Thymus (tissue), 2 donors: Measurements from ENCODE around the gene KBTBD12. TPM values are rescaled to one million over a fixed set of nuclear protein-coding genes. Genes with fewer than 3 reads are reported as not detected.

ENCODE experiments used
- polyA plus RNA-seq: library from polyadenylated mRNA; stranded (reverse); fragments of 200-250 nt; gene quantifications from one replicate; pipeline ENCODE4 v1.2.3, GENCODE V29; 2013
- total RNA-seq: library from RNA; stranded (reverse); fragments of 120-200 nt; gene quantifications from one replicate; pipeline ENCODE4 v1.2.4, GENCODE V29; 2013
- donor health status: healthy.

KBTBD12 gene
- total and polyA plus RNA-seq, 2 donors: 0.07 to 0.42 TPM

Other genes starting within 250 kb of the KBTBD12 start
- 7.6 TPM for gene ABTB1, start 242.3 kb upstream of the KBTBD12 start, total RNA-seq
- gene ABTB1, start 242.3 kb upstream of the KBTBD12 start, polyA plus RNA-seq: 130 TPM
- gene MGLL, start 92.7 kb upstream of the KBTBD12 start, total RNA-seq: 5.4 TPM
- 15.2 TPM for gene MGLL, start 92.7 kb upstream of the KBTBD12 start, polyA plus RNA-seq
- gene SEC61A1, start 137.2 kb downstream of the KBTBD12 start, total RNA-seq: 73.6 TPM
- gene SEC61A1, start 137.2 kb downstream of the KBTBD12 start, polyA plus RNA-seq: 79.7 TPM
- 75.0 TPM for gene RUVBL1, start 208.6 kb downstream of the KBTBD12 start, total RNA-seq
- 25.9 TPM for gene RUVBL1, start 208.6 kb downstream of the KBTBD12 start, polyA plus RNA-seq
- gene EEFSEC, start 238.2 kb downstream of the KBTBD12 start, total RNA-seq: 6.5 TPM
- gene EEFSEC, start 238.2 kb downstream of the KBTBD12 start, polyA plus RNA-seq: 13.1 TPM